Esophagus muscularis mucosa (tissue), 4 donors: ENCODE data around the gene NRARP. TPM values are rescaled to one million over a fixed set of nuclear protein-coding genes. Genes with fewer than 3 reads are reported as not detected.

Experiments
- DNase-seq: peaks from one replicate; pipeline ENCODE4 v3.0.0-alpha.2; 2017; ENCODE audit errors: extremely low spot score
- H3K27ac ChIP-seq, 4 donors: fragments of 200-600 bp; sonication (generic); replicated peaks in 1 of 4; 1 replicate in 3 of 4; 2 replicates in 1 of 4; pipeline ENCODE4 v1.5.1; 2016 to 2019; ENCODE audit warnings: mild to moderate bottlenecking in 1 of 4
- H3K27me3 ChIP-seq, 4 donors: fragments of 200-600 bp; sonication (generic); one replicate each; pipeline versions ENCODE4 v1.5.1 to v1.6.0; 2016 to 2019
- H3K36me3 ChIP-seq, 4 donors: fragments of 200-600 bp; sonication (generic); one replicate each; pipeline ENCODE4 v1.5.1; 2016 to 2019
- H3K4me1 ChIP-seq, 4 donors: fragments of 200-600 bp; sonication (generic); one replicate each; pipeline ENCODE4 v1.5.1; 2016 to 2019
- H3K4me3 ChIP-seq, 4 donors: fragments of 200-600 bp; sonication (generic); 1 replicate in 2 of 4; 2 replicates in 2 of 4; pipeline ENCODE4 v1.5.1; 2016 to 2019; ENCODE audit warnings: mild to moderate bottlenecking in 4 of 4, moderate library complexity in 1 of 4
- H3K9me3 ChIP-seq, 4 donors: fragments of 200-600 bp; sonication (generic); 1 replicate in 3 of 4; 2 replicates in 1 of 4; pipeline ENCODE4 v1.5.1; 2016 to 2019
- EP300 ChIP-seq: sonication (generic); formaldehyde crosslinking; IDR thresholded peaks from one replicate; pipeline ENCODE4 v1.6.1; 2017; ENCODE audit warnings: antibody characterized with exemption
- POLR2A ChIP-seq: fragments of 450-650 bp; IDR thresholded peaks from one replicate; pipeline ENCODE4 v1.6.1; 2017; ENCODE audit warnings: antibody characterized with exemption, moderate library complexity, mild to moderate bottlenecking, low read depth
- POLR2AphosphoS5 ChIP-seq, 2 donors: sonication (generic); formaldehyde crosslinking; IDR thresholded peaks; one replicate each; pipeline ENCODE4 v1.6.1; 2017; ENCODE audit warnings: antibody characterized with exemption in 2 of 2
- WGBS: methylation state at CpG from one replicate; pipeline ENCODE4 v1.1.5; 2018; 5-methylcytosine and 5-hydroxymethylcytosine counted together
- intact Hi-C: fragments of 100-400 bp; cut with DNase I; formaldehyde crosslinking; loops from one replicate; pipeline ENCODE4 v1.15.1; 2023
- total RNA-seq, 4 donors: library from RNA; depleted of rRNA; stranded (reverse); fragments of >200 nt; gene quantifications; one replicate each; pipeline versions ENCODE4 v1.1.0 to v1.2.1, GENCODE V29; 2016
- TF ChIP-seq, protein P1 (sequence below), 3 experiments: fragments of 200-600 bp in 2 of 3; fragments of 450-650 bp in 1 of 3; sonication (generic) in 2 of 3; IDR thresholded peaks; one replicate each; pipeline ENCODE4 v1.5.1; 2017 to 2019; ENCODE audit warnings: antibody characterized with exemption in 3 of 3, mild to moderate bottlenecking in 2 of 3, moderate library complexity in 1 of 3

The NRARP gene
- total RNA-seq, 4 donors from 2014 or later, result 2.9 to 10.3 (median 7.2) TPM

GRCh38 chr9:137252555-137253506 is 49.2 kb downstream of the NRARP start:
- no peak for DNase-seq
- Histone ChIP-seq H3K9me3 (no peaks in the 10 kb centered on the region), H3K27ac (no peak overlapping the region), H3K4me3 (no peak overlapping the region), H3K36me3 (peaks cover 0 to 19% (median 14%) of the 10 kb centered on the region in 4 donors), H3K4me1 (peaks cover 25 to 35% (median 29%) of the 10 kb centered on the region in 4 donors), H3K27me3 (no peaks in the 10 kb centered on the region)
- intact Hi-C loops, result no loop called here
- 95% methylated on average over 15 of the region's 35 CpGs for WGBS
- TF ChIP-seq EP300 (no peak), POLR2A (no peak), POLR2AphosphoS5 (IDR thresholded peaks at IDR 0.05) (no peak)
- TF ChIP-seq, protein P1, sequence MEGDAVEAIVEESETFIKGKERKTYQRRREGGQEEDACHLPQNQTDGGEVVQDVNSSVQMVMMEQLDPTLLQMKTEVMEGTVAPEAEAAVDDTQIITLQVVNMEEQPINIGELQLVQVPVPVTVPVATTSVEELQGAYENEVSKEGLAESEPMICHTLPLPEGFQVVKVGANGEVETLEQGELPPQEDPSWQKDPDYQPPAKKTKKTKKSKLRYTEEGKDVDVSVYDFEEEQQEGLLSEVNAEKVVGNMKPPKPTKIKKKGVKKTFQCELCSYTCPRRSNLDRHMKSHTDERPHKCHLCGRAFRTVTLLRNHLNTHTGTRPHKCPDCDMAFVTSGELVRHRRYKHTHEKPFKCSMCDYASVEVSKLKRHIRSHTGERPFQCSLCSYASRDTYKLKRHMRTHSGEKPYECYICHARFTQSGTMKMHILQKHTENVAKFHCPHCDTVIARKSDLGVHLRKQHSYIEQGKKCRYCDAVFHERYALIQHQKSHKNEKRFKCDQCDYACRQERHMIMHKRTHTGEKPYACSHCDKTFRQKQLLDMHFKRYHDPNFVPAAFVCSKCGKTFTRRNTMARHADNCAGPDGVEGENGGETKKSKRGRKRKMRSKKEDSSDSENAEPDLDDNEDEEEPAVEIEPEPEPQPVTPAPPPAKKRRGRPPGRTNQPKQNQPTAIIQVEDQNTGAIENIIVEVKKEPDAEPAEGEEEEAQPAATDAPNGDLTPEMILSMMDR (IDR thresholded peaks at IDR 0.05), result no peak

GRCh38 chr9:137251490-137252268 is 50.4 kb downstream of the NRARP start:
- Histone ChIP-seq H3K27ac (no peak overlapping the region), H3K36me3 (peaks cover 0 to 7% (median 6%) of the 10 kb centered on the region in 4 donors), H3K4me3 (no peak overlapping the region), H3K27me3 (no peaks in the 10 kb centered on the region), H3K9me3 (no peaks in the 10 kb centered on the region), H3K4me1 (peaks cover 20 to 29% (median 24%) of the 10 kb centered on the region in 4 donors)
- intact Hi-C loops, result no loop called here
- WGBS, result 88% methylated on average over 14 of the region's 22 CpGs
- DNase-seq, result no peak
- TF ChIP-seq, protein P1 (IDR thresholded peaks at IDR 0.05), result no peak
- TF ChIP-seq EP300 (no peak), POLR2A (no peak), POLR2AphosphoS5 (IDR thresholded peaks at IDR 0.05) (no peak)

GRCh38 chr9:137251194-137251461 is 50.9 kb downstream of the NRARP start, which contains the start of gene STPG3:
TSS of gene STPG3 (plus strand) at chr9:137251286. CDS start at chr9:137251287, 1 bp downstream.
- Histone ChIP-seq H3K27ac (no peak within 1 kb of the TSS), H3K4me1 (peaks cover 14 to 24% (median 19%) of the 10 kb centered on the region in 4 donors), H3K9me3 (no peaks in the 10 kb centered on the region), H3K4me3 (no peak within 1 kb of the TSS), H3K27me3 (no peaks in the 10 kb centered on the region), H3K36me3 (peaks cover 0 to 2% (median under 1%) of the 10 kb centered on the region in 4 donors)
- DNase-seq, result no peak
- intact Hi-C loops, result no loop called here
- no peak for TF ChIP-seq EP300
- no peak for TF ChIP-seq POLR2AphosphoS5 (IDR thresholded peaks at IDR 0.05)
- no peak for TF ChIP-seq POLR2A
- TF ChIP-seq, protein P1 (IDR thresholded peaks at IDR 0.05), result no peak
- WGBS, result 75% methylated on average over 4 of the region's 4 CpGs

- H3K27me3 ChIP-seq, result no peaks in the 10 kb centered on the region
- no peak overlapping the region for H3K4me3 ChIP-seq
- H3K36me3 ChIP-seq, result no peaks in the 10 kb centered on the region
- DNase-seq, result no peak
- intact Hi-C loops, result no loop called here
- TF ChIP-seq POLR2AphosphoS5 (IDR thresholded peaks at IDR 0.05), result no peak
- TF ChIP-seq, protein P1 (IDR thresholded peaks at IDR 0.05), result no peak
- TF ChIP-seq EP300, result no peak
- TF ChIP-seq POLR2A, result no peak
- no peaks in the 10 kb centered on the region for H3K9me3 ChIP-seq
- no peak overlapping the region for H3K27ac ChIP-seq
- WGBS, result 61% methylated on average over 15 of the region's 18 CpGs
- peaks cover 9 to 20% (median 14%) of the 10 kb centered on the region in 4 donors for H3K4me1 ChIP-seq
Observed at GRCh38 chr9:137250329-137251193, 51.5 kb downstream of the NRARP start.
